Measurements from ENCODE around the gene SDHC. TPM values are rescaled to one million over a fixed set of nuclear protein-coding genes. Genes with fewer than 3 reads are reported as not detected.
A peak's percentile ranks its signal among the peaks of the same experiment; 100 is the strongest.
"Not testable (repeated sequence)": the region's sequence is repeated elsewhere in the genome, so short reads cannot be mapped to it uniquely, and the experiment has no call there.

Gene SDHC
- total and polyA plus RNA-seq, 4 donors: 52.5 to 204 (median 130) TPM

DNA sequence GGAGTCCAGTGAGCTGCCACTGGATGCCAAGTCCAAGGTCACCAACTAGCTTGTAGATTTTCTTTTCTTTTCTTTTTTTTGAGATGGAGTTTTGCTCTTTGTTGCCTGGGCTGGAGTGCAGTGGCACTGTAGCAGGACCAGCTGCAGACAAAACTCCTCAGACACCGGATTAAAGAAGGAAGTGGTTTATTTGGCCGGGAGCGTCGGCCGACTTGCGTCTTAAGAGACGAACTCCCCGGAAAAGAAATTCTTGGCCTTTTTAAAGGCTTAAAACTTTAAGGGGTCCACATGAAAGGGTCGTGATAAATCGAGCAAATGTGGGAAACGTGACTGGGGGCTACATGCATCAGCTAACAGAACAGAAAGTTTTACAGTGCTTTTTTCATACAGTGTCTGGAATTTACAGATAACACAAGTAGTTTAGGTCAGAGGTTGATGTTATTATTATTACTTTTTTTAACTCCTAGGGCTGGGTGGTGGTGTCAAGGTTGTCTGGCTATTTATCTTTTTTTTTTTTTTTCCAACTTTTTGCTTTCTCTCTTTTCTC lies 89.9 kb downstream of the SDHC start:
- peaks cover 0 to 11% (median 0%) of the 10 kb centered on the region in 5 donors for H3K4me1 ChIP-seq (ENCODE audit: control insufficient read depth in 5 of 5, insufficient read depth in 5 of 5, low read length in 5 of 5)
- peaks cover 0 to 2% (median 0%) of the 10 kb centered on the region in 4 donors for H3K9me3 ChIP-seq (ENCODE audit: control insufficient read depth in 4 of 4, insufficient read depth in 3 of 4, low read length in 3 of 4)
- no peak for DNase-seq

GRCh38 chr1:161406551-161406950 lies 92.4 kb downstream of the SDHC start:
- 96 to 97% methylated on average over 17 of the region's 17 CpGs for WGBS, 2 donors

More for the DNA sequence above, 89.9 kb downstream of the SDHC start:
- WGBS, 2 donors: 53 to 60% methylated on average over 11 of the region's 11 CpGs
- Histone ChIP-seq H3K4me3 (no peak overlapping the region), H3K27me3 (ENCODE audit: control insufficient read depth in 3 of 3, insufficient read depth in 3 of 3, low read length in 2 of 3) (no peaks in the 10 kb centered on the region), H3K27ac (ENCODE audit: low read depth in 1 of 2, low read length in 1 of 2) (no peak overlapping the region), H3K9ac (ENCODE audit: insufficient read depth in 1 of 2, low read length in 2 of 2) (no peak overlapping the region), H3K36me3 (ENCODE audit: control insufficient read depth in 4 of 4, insufficient read depth in 4 of 4, low read length in 4 of 4) (no peaks in the 10 kb centered on the region)
- ATAC-seq (ENCODE audit: insufficient read depth, low FRiP score): no peak
- TF ChIP-seq, protein P1, sequence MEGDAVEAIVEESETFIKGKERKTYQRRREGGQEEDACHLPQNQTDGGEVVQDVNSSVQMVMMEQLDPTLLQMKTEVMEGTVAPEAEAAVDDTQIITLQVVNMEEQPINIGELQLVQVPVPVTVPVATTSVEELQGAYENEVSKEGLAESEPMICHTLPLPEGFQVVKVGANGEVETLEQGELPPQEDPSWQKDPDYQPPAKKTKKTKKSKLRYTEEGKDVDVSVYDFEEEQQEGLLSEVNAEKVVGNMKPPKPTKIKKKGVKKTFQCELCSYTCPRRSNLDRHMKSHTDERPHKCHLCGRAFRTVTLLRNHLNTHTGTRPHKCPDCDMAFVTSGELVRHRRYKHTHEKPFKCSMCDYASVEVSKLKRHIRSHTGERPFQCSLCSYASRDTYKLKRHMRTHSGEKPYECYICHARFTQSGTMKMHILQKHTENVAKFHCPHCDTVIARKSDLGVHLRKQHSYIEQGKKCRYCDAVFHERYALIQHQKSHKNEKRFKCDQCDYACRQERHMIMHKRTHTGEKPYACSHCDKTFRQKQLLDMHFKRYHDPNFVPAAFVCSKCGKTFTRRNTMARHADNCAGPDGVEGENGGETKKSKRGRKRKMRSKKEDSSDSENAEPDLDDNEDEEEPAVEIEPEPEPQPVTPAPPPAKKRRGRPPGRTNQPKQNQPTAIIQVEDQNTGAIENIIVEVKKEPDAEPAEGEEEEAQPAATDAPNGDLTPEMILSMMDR (IDR thresholded peaks at IDR 0.05; ENCODE audit: control extremely low read depth, extremely low read depth): no peak

DNA sequence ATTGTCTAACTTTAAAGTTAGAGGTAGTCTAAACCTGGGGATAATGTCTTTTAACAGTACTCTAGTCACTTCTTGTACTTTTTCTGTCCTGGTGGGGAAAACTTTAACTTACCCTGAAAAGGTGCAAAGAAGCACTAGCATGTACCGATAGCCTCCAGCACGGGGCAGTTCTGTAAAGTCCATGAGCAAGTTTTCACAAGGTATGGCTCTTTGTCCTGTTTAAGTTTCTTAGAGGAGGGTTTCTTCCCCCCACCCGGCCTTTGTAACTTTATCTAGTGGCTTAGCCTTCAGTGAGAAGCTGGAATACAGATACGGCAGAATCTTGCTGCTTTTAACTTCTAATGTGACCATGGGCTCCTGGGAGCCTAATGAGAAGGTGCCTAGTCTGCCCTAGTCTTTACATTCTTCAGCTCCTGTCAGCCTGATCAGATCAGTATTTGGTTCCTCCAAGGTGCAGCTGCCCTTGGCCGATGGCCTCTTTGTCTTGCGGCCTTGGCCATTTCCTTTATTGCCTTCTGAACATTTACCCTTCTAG lies 93.3 kb downstream of the SDHC start:
- TF ChIP-seq, protein P1 (IDR thresholded peaks at IDR 0.05; ENCODE audit: control extremely low read depth, extremely low read depth): no peak
- peak overlapping the region in 1 of 2 donors; percentile 22 for H3K27ac ChIP-seq (ENCODE audit: low read depth in 1 of 2, low read length in 1 of 2)
- no peak overlapping the region for H3K9ac ChIP-seq (ENCODE audit: insufficient read depth in 1 of 2, low read length in 2 of 2)
- H3K9me3 ChIP-seq (ENCODE audit: control insufficient read depth in 4 of 4, insufficient read depth in 3 of 4, low read length in 3 of 4): no peaks in the 10 kb centered on the region
- no peaks in the 10 kb centered on the region for H3K36me3 ChIP-seq (ENCODE audit: control insufficient read depth in 4 of 4, insufficient read depth in 4 of 4, low read length in 4 of 4)
- H3K27me3 ChIP-seq (ENCODE audit: control insufficient read depth in 3 of 3, insufficient read depth in 3 of 3, low read length in 2 of 3): no peaks in the 10 kb centered on the region
- H3K4me1 ChIP-seq (ENCODE audit: control insufficient read depth in 5 of 5, insufficient read depth in 5 of 5, low read length in 5 of 5): peaks cover 0 to 15% (median 2%) of the 10 kb centered on the region in 5 donors
- no peak overlapping the region for H3K4me3 ChIP-seq
- no peak for DNase-seq
- ATAC-seq (ENCODE audit: insufficient read depth, low FRiP score): no peak
- 72 to 88% methylated on average over 6 of the region's 6 CpGs for WGBS, 2 donors

More at GRCh38 chr1:161406551-161406950, 92.4 kb downstream of the SDHC start:
- not testable (repeated sequence) for H3K4me3 ChIP-seq; DNase-seq; H3K36me3 ChIP-seq (ENCODE audit: control insufficient read depth in 4 of 4, insufficient read depth in 4 of 4, low read length in 4 of 4); ATAC-seq (ENCODE audit: insufficient read depth, low FRiP score); H3K27me3 ChIP-seq (ENCODE audit: control insufficient read depth in 3 of 3, insufficient read depth in 3 of 3, low read length in 2 of 3); H3K9ac ChIP-seq (ENCODE audit: insufficient read depth in 1 of 2, low read length in 2 of 2); H3K9me3 ChIP-seq (ENCODE audit: control insufficient read depth in 4 of 4, insufficient read depth in 3 of 4, low read length in 3 of 4); H3K27ac ChIP-seq (ENCODE audit: low read depth in 1 of 2, low read length in 1 of 2)
- peaks cover 0 to 15% (median 2%) of the 10 kb centered on the region in 5 donors for H3K4me1 ChIP-seq (ENCODE audit: control insufficient read depth in 5 of 5, insufficient read depth in 5 of 5, low read length in 5 of 5)

DNA sequence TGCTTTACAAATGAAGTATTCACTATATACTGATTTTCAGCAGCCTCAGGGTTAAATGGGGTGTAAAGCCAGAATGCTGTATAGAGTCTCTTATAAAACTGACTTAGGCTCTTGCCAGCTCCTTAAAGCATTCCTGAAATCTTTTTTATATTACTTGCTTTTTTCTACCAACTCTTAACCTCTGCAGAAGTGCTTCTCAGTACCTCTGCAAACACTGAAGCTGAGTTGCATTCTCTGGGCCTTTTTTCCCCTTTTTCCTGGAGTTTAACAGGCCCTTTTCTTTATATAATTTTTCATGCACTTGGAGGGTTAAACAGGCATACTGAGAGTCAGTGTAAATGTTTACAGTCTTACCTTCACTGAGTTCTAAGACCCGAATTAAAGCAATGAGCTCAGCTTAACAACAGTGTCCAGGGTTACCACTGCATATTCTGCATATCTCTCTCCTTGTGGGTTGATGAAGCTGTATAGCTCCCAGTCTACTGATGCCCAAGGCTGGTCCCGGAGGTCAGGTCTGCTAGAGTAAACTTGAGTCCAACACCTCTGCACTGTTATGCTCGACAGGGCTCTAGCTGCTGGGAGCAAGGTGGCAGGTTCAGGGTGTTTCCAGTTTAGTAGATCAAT lies 94.4 kb downstream of the SDHC start:
- no peak overlapping the region for H3K27ac ChIP-seq (ENCODE audit: low read depth in 1 of 2, low read length in 1 of 2)
- H3K4me3 ChIP-seq: no peak overlapping the region
- no peak overlapping the region for H3K9ac ChIP-seq (ENCODE audit: insufficient read depth in 1 of 2, low read length in 2 of 2)
- DNase-seq: peak; percentile 34 to 85 (median 66)
- TF ChIP-seq, protein P1 (IDR thresholded peaks at IDR 0.05; ENCODE audit: control extremely low read depth, extremely low read depth): no peak
- no peaks in the 10 kb centered on the region for H3K27me3 ChIP-seq (ENCODE audit: control insufficient read depth in 3 of 3, insufficient read depth in 3 of 3, low read length in 2 of 3)
- no peaks in the 10 kb centered on the region for H3K9me3 ChIP-seq (ENCODE audit: control insufficient read depth in 4 of 4, insufficient read depth in 3 of 4, low read length in 3 of 4)
- WGBS, 2 donors: 63 to 79% methylated on average over 3 of the region's 3 CpGs
- ATAC-seq (ENCODE audit: insufficient read depth, low FRiP score): no peak
- H3K36me3 ChIP-seq (ENCODE audit: control insufficient read depth in 4 of 4, insufficient read depth in 4 of 4, low read length in 4 of 4): no peaks in the 10 kb centered on the region
- peaks cover 0 to 15% (median 2%) of the 10 kb centered on the region in 5 donors for H3K4me1 ChIP-seq (ENCODE audit: control insufficient read depth in 5 of 5, insufficient read depth in 5 of 5, low read length in 5 of 5)

GRCh38 chr1:161409848-161410635 lies 95.9 kb downstream of the SDHC start:
- H3K9me3 ChIP-seq (ENCODE audit: control insufficient read depth in 4 of 4, insufficient read depth in 3 of 4, low read length in 3 of 4); H3K27me3 ChIP-seq (ENCODE audit: control insufficient read depth in 3 of 3, insufficient read depth in 3 of 3, low read length in 2 of 3); DNase-seq; H3K36me3 ChIP-seq (ENCODE audit: control insufficient read depth in 4 of 4, insufficient read depth in 4 of 4, low read length in 4 of 4); H3K9ac ChIP-seq (ENCODE audit: insufficient read depth in 1 of 2, low read length in 2 of 2); ATAC-seq (ENCODE audit: insufficient read depth, low FRiP score); H3K4me3 ChIP-seq: not testable (repeated sequence)
- H3K4me1 ChIP-seq (ENCODE audit: control insufficient read depth in 5 of 5, insufficient read depth in 5 of 5, low read length in 5 of 5): peaks cover 0 to 15% (median 2%) of the 10 kb centered on the region in 5 donors
- 73 to 76% methylated on average over 13 of the region's 13 CpGs for WGBS, 2 donors
- peak overlapping the region in 1 of 2 donors; percentile 13 for H3K27ac ChIP-seq (ENCODE audit: low read depth in 1 of 2, low read length in 1 of 2)

All from lung (tissue), 12 donors.